Measurements from ENCODE around the gene CANT1. TPM values are rescaled to one million over a fixed set of nuclear protein-coding genes. Genes with fewer than 3 reads are reported as not detected.

The CANT1 gene
- total RNA-seq, 3 donors from 2014 or later (not counting 1 experiment from before 2014, with no cell fraction given): 40.0 to 58.8 (median 53.4) TPM

DNA sequence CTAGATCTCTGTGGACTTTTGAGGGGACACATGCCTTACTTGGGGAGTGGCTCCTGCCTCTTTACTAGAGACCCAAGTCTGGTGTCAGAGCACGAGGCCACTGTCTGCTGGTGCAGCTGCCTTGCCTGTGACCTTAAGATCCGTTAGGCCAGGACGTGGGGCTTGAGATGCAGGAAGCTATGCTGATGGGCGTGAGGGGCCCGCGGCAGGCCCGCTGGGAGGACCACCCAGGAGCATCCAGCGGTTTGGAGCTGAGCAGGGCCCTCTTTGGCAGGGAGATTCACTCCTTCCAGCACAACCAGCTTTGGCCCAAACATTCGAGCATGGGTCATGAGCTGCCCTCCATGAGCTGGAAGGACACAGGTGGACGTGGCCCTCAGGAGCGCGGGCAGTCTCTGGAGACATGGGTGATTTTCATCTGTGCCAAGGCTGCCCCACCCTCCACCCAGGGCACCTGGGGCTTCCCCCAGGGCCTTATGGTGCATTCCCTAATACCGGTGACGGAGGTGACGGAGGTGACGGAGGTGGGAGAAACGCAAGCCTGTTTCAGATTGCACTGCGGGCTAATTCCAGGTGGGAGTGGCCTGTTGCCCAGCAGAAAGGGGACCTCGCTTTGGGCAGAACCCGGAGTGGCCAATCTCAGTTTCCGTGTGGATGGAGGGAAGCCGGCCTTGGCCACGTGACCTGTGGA, 42.5 kb downstream of the CANT1 start:
- 92% methylated on average over 23 of the region's 23 CpGs for WGBS (ENCODE audit: insufficient coverage)
- H3K4me3 Mint-ChIP-seq: no peak overlapping the region
- Histone ChIP-seq H3K4me1 (ENCODE audit: control insufficient read depth, insufficient read depth, low read length) (peaks cover 7% of the 10 kb centered on the region), H3K36me3 (ENCODE audit: control insufficient read depth, insufficient read depth, low read length) (no peaks in the 10 kb centered on the region), H3K9me3 (ENCODE audit: control insufficient read depth, insufficient read depth, low read length) (no peaks in the 10 kb centered on the region), H3K27me3 (ENCODE audit: control insufficient read depth, insufficient read depth, low read length) (no peaks in the 10 kb centered on the region), H3K27ac (ENCODE audit: low read length) (no peak overlapping the region), H3K4me3 (ENCODE audit: low read length) (no peak overlapping the region)
- ATAC-seq: no peak
- no peak overlapping the region for H3K27ac Mint-ChIP-seq
- TF ChIP-seq, protein P1, sequence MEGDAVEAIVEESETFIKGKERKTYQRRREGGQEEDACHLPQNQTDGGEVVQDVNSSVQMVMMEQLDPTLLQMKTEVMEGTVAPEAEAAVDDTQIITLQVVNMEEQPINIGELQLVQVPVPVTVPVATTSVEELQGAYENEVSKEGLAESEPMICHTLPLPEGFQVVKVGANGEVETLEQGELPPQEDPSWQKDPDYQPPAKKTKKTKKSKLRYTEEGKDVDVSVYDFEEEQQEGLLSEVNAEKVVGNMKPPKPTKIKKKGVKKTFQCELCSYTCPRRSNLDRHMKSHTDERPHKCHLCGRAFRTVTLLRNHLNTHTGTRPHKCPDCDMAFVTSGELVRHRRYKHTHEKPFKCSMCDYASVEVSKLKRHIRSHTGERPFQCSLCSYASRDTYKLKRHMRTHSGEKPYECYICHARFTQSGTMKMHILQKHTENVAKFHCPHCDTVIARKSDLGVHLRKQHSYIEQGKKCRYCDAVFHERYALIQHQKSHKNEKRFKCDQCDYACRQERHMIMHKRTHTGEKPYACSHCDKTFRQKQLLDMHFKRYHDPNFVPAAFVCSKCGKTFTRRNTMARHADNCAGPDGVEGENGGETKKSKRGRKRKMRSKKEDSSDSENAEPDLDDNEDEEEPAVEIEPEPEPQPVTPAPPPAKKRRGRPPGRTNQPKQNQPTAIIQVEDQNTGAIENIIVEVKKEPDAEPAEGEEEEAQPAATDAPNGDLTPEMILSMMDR (IDR thresholded peaks at IDR 0.05): no peak
- no peak for DNase-seq
- H3K9me3 Mint-ChIP-seq: no peaks in the 10 kb centered on the region
- peaks cover 6 to 7% of the 10 kb centered on the region in 2 donors for H3K4me1 Mint-ChIP-seq
- no peaks in the 10 kb centered on the region for H3K27me3 Mint-ChIP-seq (ENCODE audit: low read depth in 2 of 2)
- intact Hi-C loops (cut with micrococcal nuclease): no loop called here
- H3K36me3 Mint-ChIP-seq: no peaks in the 10 kb centered on the region

DNA sequence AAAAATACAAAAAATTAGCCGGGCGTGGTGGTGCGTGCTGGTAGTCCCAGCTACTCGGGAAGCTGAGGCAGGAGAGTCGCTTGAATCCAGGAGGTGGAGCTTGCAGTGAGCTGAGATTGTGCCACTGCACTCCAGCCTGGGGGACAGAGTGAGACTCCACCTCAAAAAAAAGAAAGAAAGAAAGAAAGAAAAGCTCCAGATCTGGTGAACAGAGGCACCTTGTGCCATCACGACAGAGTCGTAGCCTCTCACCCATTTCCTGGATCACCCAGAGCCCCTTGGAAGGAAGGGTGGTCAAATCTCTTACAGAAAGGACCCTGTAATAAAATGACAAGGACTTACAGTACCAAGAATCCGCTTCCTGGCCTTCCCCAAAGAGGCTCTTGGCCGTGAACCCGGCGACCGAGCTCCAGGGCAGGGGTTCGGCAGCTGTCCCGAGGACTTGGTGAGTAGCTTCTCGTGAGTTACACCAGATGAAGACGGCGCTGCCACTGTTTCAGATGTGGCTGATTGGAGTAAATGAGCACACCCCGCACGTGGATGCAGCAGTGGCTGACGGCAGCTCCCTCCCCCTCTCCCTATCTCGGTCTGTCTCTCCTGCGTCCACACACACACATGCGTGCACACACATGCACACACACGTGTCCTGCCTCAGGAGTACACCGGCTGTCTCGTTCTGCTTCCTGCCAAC, 43.3 kb downstream of the CANT1 start:
- no peaks in the 10 kb centered on the region for H3K27me3 Mint-ChIP-seq (ENCODE audit: low read depth in 2 of 2)
- 93% methylated on average over 26 of the region's 26 CpGs for WGBS (ENCODE audit: insufficient coverage)
- peaks cover 2 to 3% of the 10 kb centered on the region in 2 donors for H3K4me1 Mint-ChIP-seq
- H3K4me3 Mint-ChIP-seq: no peak overlapping the region
- Histone ChIP-seq H3K4me3 (ENCODE audit: low read length) (no peak overlapping the region), H3K4me1 (ENCODE audit: control insufficient read depth, insufficient read depth, low read length) (peaks cover 4% of the 10 kb centered on the region), H3K36me3 (ENCODE audit: control insufficient read depth, insufficient read depth, low read length) (no peaks in the 10 kb centered on the region), H3K9me3 (ENCODE audit: control insufficient read depth, insufficient read depth, low read length) (no peaks in the 10 kb centered on the region), H3K27ac (ENCODE audit: low read length) (no peak overlapping the region), H3K27me3 (ENCODE audit: control insufficient read depth, insufficient read depth, low read length) (no peaks in the 10 kb centered on the region)
- no peaks in the 10 kb centered on the region for H3K36me3 Mint-ChIP-seq
- no peak overlapping the region for H3K27ac Mint-ChIP-seq
- intact Hi-C loops (cut with micrococcal nuclease): no loop called here
- DNase-seq: no peak
- TF ChIP-seq, protein P1 (IDR thresholded peaks at IDR 0.05): no peak
- no peak for ATAC-seq
- no peaks in the 10 kb centered on the region for H3K9me3 Mint-ChIP-seq

DNA sequence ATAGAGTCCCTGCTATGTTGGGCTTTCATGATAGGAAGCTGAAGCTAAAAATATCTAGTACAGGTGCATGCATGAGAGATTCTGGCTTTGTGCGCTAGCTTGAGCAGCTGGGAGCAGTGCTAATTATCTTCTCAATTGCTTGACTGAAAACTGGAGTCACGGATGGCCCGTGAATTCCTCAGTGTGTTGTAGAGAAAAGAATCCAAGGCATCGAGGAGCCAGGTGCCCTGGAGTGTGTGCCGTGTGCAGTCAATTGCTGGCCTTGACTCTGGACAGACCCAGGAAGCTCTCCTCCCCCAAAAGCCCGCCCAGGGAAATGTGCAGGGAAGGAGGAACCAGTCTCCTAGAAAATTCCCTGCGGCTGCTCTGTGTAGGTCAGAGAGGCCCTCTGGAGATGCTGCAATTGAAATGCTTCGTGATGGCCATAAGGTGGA, 44.1 kb downstream of the CANT1 start:
- no peak for ATAC-seq
- H3K4me1 Mint-ChIP-seq: no peaks in the 10 kb centered on the region
- intact Hi-C loops (cut with micrococcal nuclease): no loop called here
- H3K4me3 ChIP-seq (ENCODE audit: low read length): no peak overlapping the region
- H3K9me3 Mint-ChIP-seq: no peaks in the 10 kb centered on the region
- TF ChIP-seq, protein P1 (IDR thresholded peaks at IDR 0.05): no peak
- whole genome bisulfite sequencing (ENCODE audit: insufficient coverage): 78% methylated on average over 8 of the region's 8 CpGs
- no peak overlapping the region for H3K4me3 Mint-ChIP-seq
- H3K27me3 ChIP-seq (ENCODE audit: control insufficient read depth, insufficient read depth, low read length): no peaks in the 10 kb centered on the region
- no peaks in the 10 kb centered on the region for H3K27me3 Mint-ChIP-seq (ENCODE audit: low read depth in 2 of 2)
- DNase-seq: no peak
- no peaks in the 10 kb centered on the region for H3K9me3 ChIP-seq (ENCODE audit: control insufficient read depth, insufficient read depth, low read length)
- no peak overlapping the region for H3K27ac Mint-ChIP-seq
- H3K36me3 Mint-ChIP-seq: no peaks in the 10 kb centered on the region
- H3K27ac ChIP-seq (ENCODE audit: low read length): no peak overlapping the region
- no peaks in the 10 kb centered on the region for H3K4me1 ChIP-seq (ENCODE audit: control insufficient read depth, insufficient read depth, low read length)
- H3K36me3 ChIP-seq (ENCODE audit: control insufficient read depth, insufficient read depth, low read length): no peaks in the 10 kb centered on the region
